Osteoblast (primary cell): ENCODE measurements around the gene HRAS. TPM values are rescaled to one million over a fixed set of nuclear protein-coding genes. Genes with fewer than 3 reads are reported as not detected.

Experiments used
- DNase-seq: peaks from one replicate; pipeline ENCODE4 v3.0.0; 2011; ENCODE audit warnings: low spot score, mixed read lengths; ENCODE audit not compliant: insufficient read length; ENCODE audit errors: missing footprints
- H2AFZ ChIP-seq: 2 replicates; pipeline ENCODE4 v1.6.0; 2011; ENCODE audit warnings: mild to moderate bottlenecking, low read length
- H3K27ac ChIP-seq: 2 replicates; pipeline ENCODE4 v1.5.1; 2011; ENCODE audit warnings: mild to moderate bottlenecking, low read depth, low read length, moderate library complexity
- H3K27me3 ChIP-seq: 2 replicates; pipeline ENCODE4 v1.6.0; 2012; ENCODE audit warnings: mild to moderate bottlenecking, control low read depth, inconsistent platforms, low read length, moderate library complexity; ENCODE audit not compliant: insufficient read depth
- H3K36me3 ChIP-seq: 2 replicates; pipeline ENCODE4 v1.5.1; 2011; ENCODE audit warnings: mild to moderate bottlenecking, low read length, control low read depth, moderate library complexity; ENCODE audit not compliant: insufficient read depth
- H3K4me1 ChIP-seq: 2 replicates; pipeline ENCODE4 v1.5.1; 2011; ENCODE audit warnings: mild to moderate bottlenecking, low read length, control low read depth, moderate library complexity; ENCODE audit not compliant: insufficient read depth
- H3K4me2 ChIP-seq: 2 replicates; pipeline ENCODE4 v1.6.0; 2011; ENCODE audit warnings: mild to moderate bottlenecking, low read length; ENCODE audit not compliant: insufficient read depth
- H3K4me3 ChIP-seq: fragments of 200-600 bp; sonication (generic); 3 replicates; pipeline ENCODE4 v1.5.1; 2012; ENCODE audit warnings: mild to moderate bottlenecking, low read length, inconsistent platforms; ENCODE audit not compliant: insufficient read depth
- H3K79me2 ChIP-seq: 2 replicates; pipeline ENCODE4 v1.6.0; 2012; ENCODE audit warnings: mild to moderate bottlenecking, low read length, control low read depth, inconsistent platforms; ENCODE audit not compliant: insufficient read depth
- H3K9me3 ChIP-seq: 2 replicates; pipeline ENCODE4 v1.5.1; 2011; ENCODE audit warnings: low read depth, low read length, control low read depth
- H4K20me1 ChIP-seq: 2 replicates; pipeline ENCODE4 v1.6.0; 2012; ENCODE audit warnings: mild to moderate bottlenecking, low read length, control low read depth; ENCODE audit not compliant: insufficient read depth
- total RNA-seq: library from RNA; depleted of rRNA; stranded (reverse); fragments of >200 nt; gene quantifications from 2 replicates; pipeline ENCODE4 v1.2.3, GENCODE V29; 2012
- TF ChIP-seq, protein P1 (sequence below): IDR thresholded peaks from 2 replicates; pipeline ENCODE4 v1.5.1; 2011; ENCODE audit warnings: mild to moderate bottlenecking, low read depth, low read length, moderate library complexity; ENCODE audit errors: extremely low read depth

The HRAS gene
- total RNA-seq, 1 donor = 28.6 TPM

DNA sequence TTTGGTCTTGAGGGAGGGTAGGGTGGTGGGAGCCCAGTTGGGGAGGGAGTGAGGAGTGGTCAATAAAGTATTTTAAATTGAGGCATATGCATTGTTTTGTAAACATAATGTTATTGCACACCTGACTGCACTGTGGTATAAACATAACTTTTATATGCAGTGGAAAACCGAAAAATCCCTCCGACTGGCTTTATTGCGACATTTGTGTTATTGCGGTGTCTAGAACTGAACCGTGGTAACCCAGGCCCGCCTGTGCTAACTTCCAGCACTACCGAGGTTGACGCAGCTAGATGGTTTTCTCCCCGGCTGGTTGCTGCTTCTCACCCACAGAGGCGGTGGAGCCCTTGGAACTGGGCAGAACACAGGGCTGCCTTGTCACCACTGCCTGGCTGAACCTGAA is 20.8 kb downstream of the HRAS start:
- TF ChIP-seq, protein P1, sequence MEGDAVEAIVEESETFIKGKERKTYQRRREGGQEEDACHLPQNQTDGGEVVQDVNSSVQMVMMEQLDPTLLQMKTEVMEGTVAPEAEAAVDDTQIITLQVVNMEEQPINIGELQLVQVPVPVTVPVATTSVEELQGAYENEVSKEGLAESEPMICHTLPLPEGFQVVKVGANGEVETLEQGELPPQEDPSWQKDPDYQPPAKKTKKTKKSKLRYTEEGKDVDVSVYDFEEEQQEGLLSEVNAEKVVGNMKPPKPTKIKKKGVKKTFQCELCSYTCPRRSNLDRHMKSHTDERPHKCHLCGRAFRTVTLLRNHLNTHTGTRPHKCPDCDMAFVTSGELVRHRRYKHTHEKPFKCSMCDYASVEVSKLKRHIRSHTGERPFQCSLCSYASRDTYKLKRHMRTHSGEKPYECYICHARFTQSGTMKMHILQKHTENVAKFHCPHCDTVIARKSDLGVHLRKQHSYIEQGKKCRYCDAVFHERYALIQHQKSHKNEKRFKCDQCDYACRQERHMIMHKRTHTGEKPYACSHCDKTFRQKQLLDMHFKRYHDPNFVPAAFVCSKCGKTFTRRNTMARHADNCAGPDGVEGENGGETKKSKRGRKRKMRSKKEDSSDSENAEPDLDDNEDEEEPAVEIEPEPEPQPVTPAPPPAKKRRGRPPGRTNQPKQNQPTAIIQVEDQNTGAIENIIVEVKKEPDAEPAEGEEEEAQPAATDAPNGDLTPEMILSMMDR = no peak
- Histone ChIP-seq H3K36me3 (peaks cover 18% of the 10 kb centered on the region), H3K4me3 (no peak overlapping the region), H3K4me1 (no peaks in the 10 kb centered on the region), H3K4me2 (no peak overlapping the region), H4K20me1 (no peaks in the 10 kb centered on the region), H3K9me3 (peaks cover 4% of the 10 kb centered on the region), H3K27ac (no peak overlapping the region), H3K79me2 (peaks cover 2% of the 10 kb centered on the region), H3K27me3 (no peaks in the 10 kb centered on the region), H2AFZ (no peak overlapping the region)
- DNase-seq = peak; percentile 44

DNA sequence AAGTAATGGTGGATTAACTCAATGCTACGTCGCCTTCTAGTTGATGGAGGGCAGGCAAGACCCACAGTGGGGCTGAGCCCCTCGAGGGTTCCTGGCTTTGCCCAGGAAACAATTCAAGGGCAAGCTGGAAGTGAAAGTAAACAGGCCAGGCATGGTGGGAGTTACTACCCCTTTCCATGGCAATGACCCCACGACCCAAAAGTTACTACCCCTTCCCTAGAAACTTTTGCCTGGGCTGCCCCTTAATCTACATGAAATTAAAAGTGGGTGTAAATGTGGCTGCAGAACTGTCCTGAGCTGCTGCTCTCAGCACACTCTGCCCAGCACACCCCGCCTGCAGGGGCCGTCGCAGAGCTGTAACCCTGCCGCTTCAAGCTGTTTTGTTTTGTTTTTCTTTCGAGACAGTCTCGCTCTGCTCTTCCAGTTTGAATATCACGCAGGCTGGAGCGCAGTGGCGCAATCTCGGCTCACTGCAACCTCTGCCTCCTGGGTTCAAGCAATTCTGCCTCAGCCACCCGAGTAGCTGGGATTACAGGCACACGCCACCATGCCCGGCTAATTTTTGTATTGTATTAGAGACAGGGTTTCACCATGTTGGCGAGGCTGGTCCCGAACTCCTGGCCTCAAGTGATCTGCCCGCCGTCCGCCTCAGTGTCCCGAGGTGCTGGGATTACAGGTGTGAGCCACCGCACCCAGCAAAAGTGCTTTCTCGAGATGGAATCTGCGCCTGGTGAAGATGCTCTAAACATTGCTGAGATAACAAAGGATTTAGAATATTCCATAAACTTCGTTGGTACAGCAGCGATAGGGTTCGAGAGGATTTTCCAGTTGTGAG is 22.4 kb downstream of the HRAS start:
- H2AFZ ChIP-seq = no peak overlapping the region
- DNase-seq = peak; percentile 2
- peaks cover 1% of the 10 kb centered on the region for H3K4me1 ChIP-seq
- H3K27ac ChIP-seq = no peak overlapping the region
- H3K4me3 ChIP-seq = no peak overlapping the region
- H3K36me3 ChIP-seq = peaks cover 23% of the 10 kb centered on the region
- no peak overlapping the region for H3K4me2 ChIP-seq
- TF ChIP-seq, protein P1 = no peak
- peaks cover 12% of the 10 kb centered on the region for H3K79me2 ChIP-seq
- peaks cover 2% of the 10 kb centered on the region for H4K20me1 ChIP-seq
- no peaks in the 10 kb centered on the region for H3K27me3 ChIP-seq
- peaks cover 4% of the 10 kb centered on the region for H3K9me3 ChIP-seq

DNA sequence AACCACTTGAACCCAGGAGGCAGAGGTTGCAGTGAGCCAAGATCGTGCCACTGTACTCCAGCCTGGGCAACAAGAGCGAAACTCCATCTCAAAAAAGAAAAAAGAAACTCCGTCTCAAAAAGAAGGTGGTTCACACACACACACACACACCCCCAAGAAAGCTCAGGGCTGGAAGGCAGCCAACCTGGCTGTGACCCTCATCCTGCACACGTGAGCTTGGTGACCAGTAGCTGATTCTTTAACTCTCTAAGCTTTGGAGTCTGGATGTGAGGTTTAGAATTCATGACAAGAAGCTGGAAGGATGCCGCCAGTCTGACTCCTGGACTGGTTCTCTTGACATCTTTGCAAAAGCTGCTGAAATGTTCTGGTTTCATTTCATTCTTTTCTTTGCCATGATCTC is 26.4 kb downstream of the HRAS start:
- H3K4me2 ChIP-seq = no peak overlapping the region
- H3K36me3 ChIP-seq = peaks cover 15% of the 10 kb centered on the region
- no peak overlapping the region for H2AFZ ChIP-seq
- TF ChIP-seq, protein P1 = no peak
- peak; percentile 52 for DNase-seq
- H3K9me3 ChIP-seq = no peaks in the 10 kb centered on the region
- no peak overlapping the region for H3K4me3 ChIP-seq
- no peaks in the 10 kb centered on the region for H3K27me3 ChIP-seq
- H3K79me2 ChIP-seq = peaks cover 40% of the 10 kb centered on the region
- H3K27ac ChIP-seq = no peak overlapping the region
- H4K20me1 ChIP-seq = peaks cover 2% of the 10 kb centered on the region
- peaks cover 20% of the 10 kb centered on the region for H3K4me1 ChIP-seq

DNA sequence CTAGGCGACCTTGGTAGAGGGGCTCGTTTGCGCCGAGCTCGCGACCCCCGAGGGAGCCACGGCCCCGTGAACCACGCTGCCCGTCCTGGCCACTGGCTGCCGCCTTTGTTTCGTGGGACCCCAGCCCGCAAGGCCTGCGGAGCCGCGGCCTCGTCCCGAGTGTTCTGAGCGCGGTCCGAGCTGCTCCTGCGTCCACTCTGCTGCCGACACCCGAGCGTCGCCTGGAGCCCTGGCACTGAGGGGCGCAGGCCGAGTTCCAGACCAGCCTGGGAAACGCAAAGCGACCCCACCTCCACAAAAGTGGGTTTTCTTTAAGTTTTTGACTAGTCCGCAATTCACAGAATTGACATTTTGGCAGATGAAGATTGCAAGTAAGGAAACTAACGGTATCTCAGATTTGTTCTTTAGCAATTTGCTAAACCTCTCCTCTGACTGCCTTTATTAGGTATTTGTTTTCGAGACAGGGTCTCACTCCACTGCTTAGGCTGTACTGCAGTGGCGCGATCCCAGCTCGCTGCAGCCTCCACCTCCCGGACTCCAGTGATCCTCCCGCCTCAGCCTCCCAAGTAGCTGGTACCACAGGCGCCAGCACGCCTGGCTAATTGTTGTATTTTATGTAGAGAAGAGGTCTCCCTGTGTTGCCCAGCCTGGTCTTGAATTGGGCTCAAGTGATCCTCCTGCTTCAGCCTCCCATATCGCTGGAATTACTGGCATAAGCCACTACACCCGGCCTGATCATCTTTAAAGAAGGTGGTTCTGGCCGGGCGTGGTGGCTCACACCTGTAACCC is 27.5 kb downstream of the HRAS start:
- H3K36me3 ChIP-seq = peaks cover 15% of the 10 kb centered on the region
- DNase-seq = peak; percentile 70
- H2AFZ ChIP-seq = peak overlapping the region; percentile 51

More for the DNA sequence above, 27.5 kb downstream of the HRAS start:
- H3K27ac ChIP-seq = peak overlapping the region; percentile 84
- peak overlapping the region; percentile 86 for H3K4me2 ChIP-seq
- H4K20me1 ChIP-seq = peaks cover 2% of the 10 kb centered on the region
- H3K79me2 ChIP-seq = peaks cover 49% of the 10 kb centered on the region
- no peaks in the 10 kb centered on the region for H3K9me3 ChIP-seq
- H3K27me3 ChIP-seq = no peaks in the 10 kb centered on the region
- peak overlapping the region; percentile 95 for H3K4me3 ChIP-seq
- TF ChIP-seq, protein P1 = no peak
- peaks cover 28% of the 10 kb centered on the region for H3K4me1 ChIP-seq
